ENCODE data around the gene SLC16A3. TPM values are rescaled to one million over a fixed set of nuclear protein-coding genes. Genes with fewer than 3 reads are reported as not detected.

The SLC16A3 gene
- total RNA-seq, 1 donor from 2014 or later: 65.0 TPM

- DNase-seq (ENCODE audit: low spot score): no peak
Measured at GRCh38 chr17:82280537-82280936, 51.7 kb downstream of the SLC16A3 start.

GRCh38 chr17:82281076-82281475 lies 52.2 kb downstream of the SLC16A3 start:
- no peak for DNase-seq (ENCODE audit: low spot score)

- no peak for DNase-seq (ENCODE audit: low spot score)
Measured at GRCh38 chr17:82281502-82282238, 52.8 kb downstream of the SLC16A3 start.

- DNase-seq (ENCODE audit: low spot score): no peak
Measured at GRCh38 chr17:82282239-82283207, 53.7 kb downstream of the SLC16A3 start.

- no peak for DNase-seq (ENCODE audit: low spot score)
Measured at GRCh38 chr17:82283208-82283749, 54.4 kb downstream of the SLC16A3 start.

- DNase-seq (ENCODE audit: low spot score): no peak
Measured at GRCh38 chr17:82285141-82285540, 56.3 kb downstream of the SLC16A3 start.

GRCh38 chr17:82287013-82287867 lies 58.4 kb downstream of the SLC16A3 start:
- no peak for DNase-seq (ENCODE audit: low spot score)

- DNase-seq (ENCODE audit: low spot score): no peak
Measured at GRCh38 chr17:82287868-82288801, 59.3 kb downstream of the SLC16A3 start.

Small RNA genes lying within 50 kb of the gene (microRNA-seq; reads per million reads assigned to microRNA genes)
- not detected for gene MIR6787 (ENCODE audit: borderline number of aligned reads)

Other genes starting within 250 kb of the SLC16A3 start
- gene CENPX, start 206.2 kb upstream of the SLC16A3 start, total RNA-seq: 47.0 TPM
- 7.0 TPM for gene LRRC45, start 205.7 kb upstream of the SLC16A3 start, total RNA-seq
- 15.5 TPM for gene RAC3, start 197.4 kb upstream of the SLC16A3 start, total RNA-seq
- gene DCXR, start 191.3 kb upstream of the SLC16A3 start, total RNA-seq: 157 TPM
- gene RFNG, start 177.2 kb upstream of the SLC16A3 start, total RNA-seq: 46.1 TPM
- 85.8 TPM for gene GPS1, start 177.1 kb upstream of the SLC16A3 start, total RNA-seq
- gene DUS1L, start 163.2 kb upstream of the SLC16A3 start, total RNA-seq: 103 TPM
- 1,109 TPM for gene FASN, start 130.8 kb upstream of the SLC16A3 start, total RNA-seq
- 24.7 TPM for gene CCDC57, start 16.2 kb upstream of the SLC16A3 start, total RNA-seq
- gene CSNK1D, start 44.7 kb downstream of the SLC16A3 start, total RNA-seq: 171 TPM
- gene CD7, start 88.6 kb downstream of the SLC16A3 start, total RNA-seq: 3.2 TPM
- gene SECTM1, start 104.7 kb downstream of the SLC16A3 start, total RNA-seq: 14.6 TPM
- gene TEX19, start 130.2 kb downstream of the SLC16A3 start, total RNA-seq: not detected
- not detected for gene UTS2R, start 142.7 kb downstream of the SLC16A3 start, total RNA-seq
- 24.1 TPM for gene HEXD, start 189.3 kb downstream of the SLC16A3 start, total RNA-seq
- 22.6 TPM for gene OGFOD3, start 189.5 kb downstream of the SLC16A3 start, total RNA-seq
- gene CYBC1, start 221.7 kb downstream of the SLC16A3 start, total RNA-seq: 84.9 TPM
- gene NARF, start 229.7 kb downstream of the SLC16A3 start, total RNA-seq: 57.3 TPM

All from mesenteric fat pad (tissue), 1 donor.